SH-SY5Y (cell line): ENCODE data around the gene MSI2.

Experiments used
- GATA2 ChIP-seq: IDR thresholded peaks from 2 replicates; pipeline ENCODE4 v1.6.1; 2011; ENCODE audit warnings: mild to moderate bottlenecking, low read depth, low read length
- GATA3 ChIP-seq: IDR thresholded peaks from 2 replicates; pipeline ENCODE4 v1.6.1; 2011; ENCODE audit warnings: low read depth, mild to moderate bottlenecking, low read length, moderate library complexity

DNA sequence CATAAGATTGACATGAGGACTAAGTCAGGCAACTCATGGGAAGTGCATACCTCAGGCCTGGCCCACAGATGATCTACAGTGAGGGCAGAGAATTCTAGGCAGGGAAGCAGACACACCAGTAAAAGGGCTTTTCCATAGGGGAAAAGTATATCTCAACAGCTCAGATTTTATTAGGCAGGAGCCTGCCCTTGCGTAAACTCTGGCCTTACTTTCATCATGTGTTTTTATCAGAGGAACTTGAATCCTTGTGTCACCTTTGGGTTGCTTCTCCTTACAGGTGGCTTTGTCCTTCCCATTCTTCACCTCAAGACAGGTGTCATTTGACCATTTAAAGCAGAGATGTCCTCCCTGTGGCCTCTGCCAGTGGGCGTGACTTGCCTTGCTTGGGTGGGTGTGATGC, 138.1 kb downstream of the MSI2 start:
- TF ChIP-seq GATA3 (no peak), GATA2 (no peak)
